Duodenal mucosa (tissue), 2 donors: ENCODE measurements around the gene RBPJ.

ENCODE experiments used
- H3K27ac ChIP-seq: one replicate; pipeline ENCODE4 v1.7.0; 2013; ENCODE audit warnings: low read depth, low read length
- H3K27me3 ChIP-seq, 2 donors: one replicate each; pipeline ENCODE4 v1.7.0; 2013; ENCODE audit warnings: low read length in 2 of 2, control low read depth in 1 of 2; ENCODE audit not compliant: insufficient read depth in 2 of 2, control insufficient read depth in 1 of 2
- H3K36me3 ChIP-seq, 2 donors: one replicate each; pipeline ENCODE4 v1.7.0; 2013; ENCODE audit warnings: low read length in 2 of 2, control low read depth in 1 of 2; ENCODE audit not compliant: insufficient read depth in 2 of 2, control insufficient read depth in 1 of 2
- H3K4me1 ChIP-seq, 2 donors: one replicate each; pipeline ENCODE4 v1.7.0; 2013; ENCODE audit warnings: low read length in 2 of 2, control low read depth in 1 of 2; ENCODE audit not compliant: insufficient read depth in 2 of 2, control insufficient read depth in 1 of 2
- H3K4me3 ChIP-seq, 2 donors: one replicate each; pipeline ENCODE4 v1.7.0; 2013; ENCODE audit warnings: low read length in 2 of 2, low read depth in 1 of 2
- H3K9ac ChIP-seq, 2 donors: one replicate each; pipeline ENCODE4 v1.7.0; 2013; ENCODE audit warnings: low read length in 2 of 2, low read depth in 1 of 2
- H3K9me3 ChIP-seq, 2 donors: one replicate each; pipeline ENCODE4 v1.7.0; 2013; ENCODE audit warnings: low read length in 2 of 2, control low read depth in 1 of 2; ENCODE audit not compliant: control insufficient read depth in 1 of 2

The RBPJ gene

GRCh38 chr4:26288355-26288909 is 32.4 kb upstream of the RBPJ start:
- no peak overlapping the region for H3K27ac ChIP-seq
- no peaks in the 10 kb centered on the region for H3K4me1 ChIP-seq
- H3K9ac ChIP-seq: no peak overlapping the region

GRCh38 chr4:26289401-26289800 is 31.4 kb upstream of the RBPJ start:
- Histone ChIP-seq H3K36me3 (no peaks in the 10 kb centered on the region), H3K27ac (no peak overlapping the region), H3K27me3 (no peaks in the 10 kb centered on the region), H3K9me3 (no peaks in the 10 kb centered on the region), H3K9ac (no peak overlapping the region), H3K4me1 (no peaks in the 10 kb centered on the region), H3K4me3 (no peak overlapping the region)

More at GRCh38 chr4:26288355-26288909, 32.4 kb upstream of the RBPJ start:
- Histone ChIP-seq H3K27me3 (no peaks in the 10 kb centered on the region), H3K9me3 (no peaks in the 10 kb centered on the region), H3K4me3 (no peak overlapping the region), H3K36me3 (no peaks in the 10 kb centered on the region)

GRCh38 chr4:26290321-26290720 is 30.5 kb upstream of the RBPJ start:
- Histone ChIP-seq H3K27me3 (no peaks in the 10 kb centered on the region), H3K9me3 (no peaks in the 10 kb centered on the region), H3K27ac (no peak overlapping the region), H3K36me3 (no peaks in the 10 kb centered on the region), H3K4me3 (no peak overlapping the region), H3K9ac (no peak overlapping the region), H3K4me1 (no peaks in the 10 kb centered on the region)

GRCh38 chr4:26294904-26295303 is 25.9 kb upstream of the RBPJ start:
- Histone ChIP-seq H3K4me3 (no peak overlapping the region), H3K9ac (no peak overlapping the region), H3K4me1 (no peaks in the 10 kb centered on the region), H3K36me3 (no peaks in the 10 kb centered on the region), H3K9me3 (no peaks in the 10 kb centered on the region), H3K27ac (no peak overlapping the region), H3K27me3 (no peaks in the 10 kb centered on the region)

GRCh38 chr4:26296021-26296420 is 24.8 kb upstream of the RBPJ start:
- Histone ChIP-seq H3K4me1 (no peaks in the 10 kb centered on the region), H3K27me3 (no peaks in the 10 kb centered on the region), H3K36me3 (no peaks in the 10 kb centered on the region), H3K9ac (no peak overlapping the region), H3K9me3 (no peaks in the 10 kb centered on the region), H3K27ac (no peak overlapping the region), H3K4me3 (no peak overlapping the region)

- no peaks in the 10 kb centered on the region for H3K27me3 ChIP-seq
- H3K4me1 ChIP-seq: no peaks in the 10 kb centered on the region
- H3K36me3 ChIP-seq: no peaks in the 10 kb centered on the region
- H3K27ac ChIP-seq: no peak overlapping the region
- H3K9me3 ChIP-seq: no peaks in the 10 kb centered on the region
- H3K4me3 ChIP-seq: no peak overlapping the region
- no peak overlapping the region for H3K9ac ChIP-seq
Observed at GRCh38 chr4:26296514-26296913, 24.3 kb upstream of the RBPJ start.

GRCh38 chr4:26297219-26297618 is 23.6 kb upstream of the RBPJ start:
- Histone ChIP-seq H3K4me3 (no peak overlapping the region), H3K27me3 (no peaks in the 10 kb centered on the region)

GRCh38 chr4:26298198-26298947 is 22.4 kb upstream of the RBPJ start:
- no peak overlapping the region for H3K27ac ChIP-seq
- no peaks in the 10 kb centered on the region for H3K36me3 ChIP-seq
- no peaks in the 10 kb centered on the region for H3K4me1 ChIP-seq
- H3K9me3 ChIP-seq: no peaks in the 10 kb centered on the region
- H3K9ac ChIP-seq: no peak overlapping the region
- no peaks in the 10 kb centered on the region for H3K27me3 ChIP-seq
- H3K4me3 ChIP-seq: no peak overlapping the region

More at GRCh38 chr4:26297219-26297618, 23.6 kb upstream of the RBPJ start:
- no peak overlapping the region for H3K9ac ChIP-seq
- H3K4me1 ChIP-seq: no peaks in the 10 kb centered on the region
- no peaks in the 10 kb centered on the region for H3K36me3 ChIP-seq
- H3K27ac ChIP-seq: no peak overlapping the region
- H3K9me3 ChIP-seq: no peaks in the 10 kb centered on the region

GRCh38 chr4:26299254-26299882 is 21.4 kb upstream of the RBPJ start:
- H3K27me3 ChIP-seq: no peaks in the 10 kb centered on the region
- H3K4me3 ChIP-seq: peak overlapping the region in 1 of 2 donors; percentile 22
- H3K9ac ChIP-seq: no peak overlapping the region
- no peaks in the 10 kb centered on the region for H3K4me1 ChIP-seq
- no peaks in the 10 kb centered on the region for H3K36me3 ChIP-seq
- no peak overlapping the region for H3K27ac ChIP-seq
- no peaks in the 10 kb centered on the region for H3K9me3 ChIP-seq
